ENCODE data around the gene FGF13. TPM values are rescaled to one million over a fixed set of nuclear protein-coding genes. Genes with fewer than 3 reads are reported as not detected.

FGF13 gene
- 25.5 TPM in 1 of 2 replicates, not detected in the other for polyA plus RNA-seq

GRCh38 chrX:138711399-138712347 lies at the start of gene FGF13:
TSS of gene FGF13 (minus strand) at chrX:138711717. CDS start at chrX:138711003, 714 bp downstream.

Data from Purkinje cell (primary cell).